Measurements from ENCODE around the gene CEACAM1. TPM values are rescaled to one million over a fixed set of nuclear protein-coding genes. Genes with fewer than 3 reads are reported as not detected.
A peak's percentile ranks its signal among the peaks of the same experiment; 100 is the strongest.

Gene CEACAM1
- total and polyA plus RNA-seq, 2 experiments from 2014 or later = 0.63 to 3.0 TPM

DNA sequence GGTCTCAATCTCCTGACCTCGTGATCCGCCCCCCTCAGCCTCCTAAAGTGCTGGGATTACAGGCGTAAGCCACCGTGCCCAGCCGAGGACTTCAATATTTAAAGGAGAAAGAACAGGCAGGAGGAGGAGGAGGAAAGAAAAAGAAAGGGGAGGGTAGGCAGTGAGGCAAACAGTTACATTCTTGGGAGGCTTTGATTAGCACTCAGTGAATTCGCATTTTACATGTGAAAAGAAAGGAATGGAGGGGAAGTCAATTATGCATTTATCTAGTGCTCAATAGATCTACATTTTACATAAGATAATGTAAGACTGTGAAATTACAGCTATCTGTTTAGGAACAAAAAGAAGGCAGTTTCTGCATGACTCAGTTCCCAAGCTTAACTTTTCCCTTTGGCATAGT is 54.6 kb downstream of the CEACAM1 start:
- Histone ChIP-seq H4K20me1 (replicated peaks; ENCODE audit: insufficient read depth) (no peaks in the 10 kb centered on the region), H3K4me1 (ENCODE audit: insufficient read depth) (peaks cover 58% of the 10 kb centered on the region), H3F3A (replicated peaks; ENCODE audit: low read depth) (peaks cover 16% of the 10 kb centered on the region), H3K36me3 (ENCODE audit: insufficient read depth) (no peaks in the 10 kb centered on the region), H3K4me2 (peak overlapping the region; percentile 35), H2AFZ (no peak overlapping the region), H3K27me3 (ENCODE audit: insufficient read depth) (no peaks in the 10 kb centered on the region), H3K79me2 (replicated peaks; ENCODE audit: insufficient read depth) (no peaks in the 10 kb centered on the region), H3K27ac (ENCODE audit: low read depth) (peak overlapping the region; percentile 98), H3K9me2 (ENCODE audit: insufficient read depth) (no peaks in the 10 kb centered on the region), H3K4me3 (no peak overlapping the region)
- H3K27ac Mint-ChIP-seq = peak overlapping the region; percentile 93
- DNase-seq (ENCODE audit: low spot score) (peak; percentile 90), ATAC-seq (peak; percentile 79)
- peaks cover 4% of the 10 kb centered on the region for H3K27me3 Mint-ChIP-seq (ENCODE audit: insufficient read depth, low read depth, poor library complexity)
- no peaks in the 10 kb centered on the region for H3K36me3 Mint-ChIP-seq (ENCODE audit: low read depth)
- H3K9me3 Mint-ChIP-seq = no peaks in the 10 kb centered on the region
- TF ChIP-seq, protein P1, sequence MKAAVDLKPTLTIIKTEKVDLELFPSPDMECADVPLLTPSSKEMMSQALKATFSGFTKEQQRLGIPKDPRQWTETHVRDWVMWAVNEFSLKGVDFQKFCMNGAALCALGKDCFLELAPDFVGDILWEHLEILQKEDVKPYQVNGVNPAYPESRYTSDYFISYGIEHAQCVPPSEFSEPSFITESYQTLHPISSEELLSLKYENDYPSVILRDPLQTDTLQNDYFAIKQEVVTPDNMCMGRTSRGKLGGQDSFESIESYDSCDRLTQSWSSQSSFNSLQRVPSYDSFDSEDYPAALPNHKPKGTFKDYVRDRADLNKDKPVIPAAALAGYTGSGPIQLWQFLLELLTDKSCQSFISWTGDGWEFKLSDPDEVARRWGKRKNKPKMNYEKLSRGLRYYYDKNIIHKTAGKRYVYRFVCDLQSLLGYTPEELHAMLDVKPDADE (IDR thresholded peaks at IDR 0.05) = no peak
- TF ChIP-seq, protein P2, sequence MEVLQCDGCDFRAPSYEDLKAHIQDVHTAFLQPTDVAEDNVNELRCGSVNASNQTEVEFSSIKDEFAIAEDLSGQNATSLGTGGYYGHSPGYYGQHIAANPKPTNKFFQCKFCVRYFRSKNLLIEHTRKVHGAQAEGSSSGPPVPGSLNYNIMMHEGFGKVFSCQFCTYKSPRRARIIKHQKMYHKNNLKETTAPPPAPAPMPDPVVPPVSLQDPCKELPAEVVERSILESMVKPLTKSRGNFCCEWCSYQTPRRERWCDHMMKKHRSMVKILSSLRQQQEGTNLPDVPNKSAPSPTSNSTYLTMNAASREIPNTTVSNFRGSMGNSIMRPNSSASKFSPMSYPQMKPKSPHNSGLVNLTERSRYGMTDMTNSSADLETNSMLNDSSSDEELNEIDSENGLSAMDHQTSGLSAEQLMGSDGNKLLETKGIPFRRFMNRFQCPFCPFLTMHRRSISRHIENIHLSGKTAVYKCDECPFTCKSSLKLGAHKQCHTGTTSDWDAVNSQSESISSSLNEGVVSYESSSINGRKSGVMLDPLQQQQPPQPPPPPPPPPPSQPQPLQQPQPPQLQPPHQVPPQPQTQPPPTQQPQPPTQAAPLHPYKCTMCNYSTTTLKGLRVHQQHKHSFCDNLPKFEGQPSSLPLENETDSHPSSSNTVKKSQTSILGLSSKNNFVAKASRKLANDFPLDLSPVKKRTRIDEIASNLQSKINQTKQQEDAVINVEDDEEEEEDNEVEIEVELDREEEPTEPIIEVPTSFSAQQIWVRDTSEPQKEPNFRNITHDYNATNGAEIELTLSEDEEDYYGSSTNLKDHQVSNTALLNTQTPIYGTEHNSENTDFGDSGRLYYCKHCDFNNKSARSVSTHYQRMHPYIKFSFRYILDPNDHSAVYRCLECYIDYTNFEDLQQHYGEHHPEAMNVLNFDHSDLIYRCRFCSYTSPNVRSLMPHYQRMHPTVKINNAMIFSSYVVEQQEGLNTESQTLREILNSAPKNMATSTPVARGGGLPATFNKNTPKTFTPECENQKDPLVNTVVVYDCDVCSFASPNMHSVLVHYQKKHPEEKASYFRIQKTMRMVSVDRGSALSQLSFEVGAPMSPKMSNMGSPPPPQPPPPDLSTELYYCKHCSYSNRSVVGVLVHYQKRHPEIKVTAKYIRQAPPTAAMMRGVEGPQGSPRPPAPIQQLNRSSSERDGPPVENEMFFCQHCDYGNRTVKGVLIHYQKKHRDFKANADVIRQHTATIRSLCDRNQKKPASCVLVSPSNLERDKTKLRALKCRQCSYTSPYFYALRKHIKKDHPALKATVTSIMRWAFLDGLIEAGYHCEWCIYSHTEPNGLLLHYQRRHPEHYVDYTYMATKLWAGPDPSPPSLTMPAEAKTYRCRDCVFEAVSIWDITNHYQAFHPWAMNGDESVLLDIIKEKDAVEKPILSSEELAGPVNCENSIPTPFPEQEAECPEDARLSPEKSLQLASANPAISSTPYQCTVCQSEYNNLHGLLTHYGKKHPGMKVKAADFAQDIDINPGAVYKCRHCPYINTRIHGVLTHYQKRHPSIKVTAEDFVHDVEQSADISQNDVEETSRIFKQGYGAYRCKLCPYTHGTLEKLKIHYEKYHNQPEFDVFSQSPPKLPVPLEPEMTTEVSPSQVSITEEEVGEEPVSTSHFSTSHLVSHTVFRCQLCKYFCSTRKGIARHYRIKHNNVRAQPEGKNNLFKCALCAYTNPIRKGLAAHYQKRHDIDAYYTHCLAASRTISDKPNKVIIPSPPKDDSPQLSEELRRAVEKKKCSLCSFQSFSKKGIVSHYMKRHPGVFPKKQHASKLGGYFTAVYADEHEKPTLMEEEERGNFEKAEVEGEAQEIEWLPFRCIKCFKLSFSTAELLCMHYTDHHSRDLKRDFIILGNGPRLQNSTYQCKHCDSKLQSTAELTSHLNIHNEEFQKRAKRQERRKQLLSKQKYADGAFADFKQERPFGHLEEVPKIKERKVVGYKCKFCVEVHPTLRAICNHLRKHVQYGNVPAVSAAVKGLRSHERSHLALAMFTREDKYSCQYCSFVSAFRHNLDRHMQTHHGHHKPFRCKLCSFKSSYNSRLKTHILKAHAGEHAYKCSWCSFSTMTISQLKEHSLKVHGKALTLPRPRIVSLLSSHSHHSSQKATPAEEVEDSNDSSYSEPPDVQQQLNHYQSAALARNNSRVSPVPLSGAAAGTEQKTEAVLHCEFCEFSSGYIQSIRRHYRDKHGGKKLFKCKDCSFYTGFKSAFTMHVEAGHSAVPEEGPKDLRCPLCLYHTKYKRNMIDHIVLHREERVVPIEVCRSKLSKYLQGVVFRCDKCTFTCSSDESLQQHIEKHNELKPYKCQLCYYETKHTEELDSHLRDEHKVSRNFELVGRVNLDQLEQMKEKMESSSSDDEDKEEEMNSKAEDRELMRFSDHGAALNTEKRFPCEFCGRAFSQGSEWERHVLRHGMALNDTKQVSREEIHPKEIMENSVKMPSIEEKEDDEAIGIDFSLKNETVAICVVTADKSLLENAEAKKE (CRISPR knock-in tag; IDR thresholded peaks at IDR 0.05) = no peak
- TF ChIP-seq ZNF331 (CRISPR knock-in tag; IDR thresholded peaks at IDR 0.05; ENCODE audit: low read depth) = no peak
- peak; percentile 54; the same call in 1 of the 2 replicates for TF ChIP-seq NANOG (IDR thresholded peaks at IDR 0.05; ENCODE audit: borderline replicate concordance)
- no peak overlapping the region for H3K4me3 Mint-ChIP-seq
- H3K4me1 Mint-ChIP-seq = peaks cover 54% of the 10 kb centered on the region

Measured in GM23338 (cell line).